CD4-positive, alpha-beta T cell (primary cell): Measurements from ENCODE around the gene ATG2B. TPM values are rescaled to one million over a fixed set of nuclear protein-coding genes. Genes with fewer than 3 reads are reported as not detected.

Experiments
- ATAC-seq: fragments of 200-7000 bp; cut with Tn5 transposase; one replicate; pipeline ENCODE4 v1.10.0; 2022; ENCODE audit warnings: mild to moderate bottlenecking; ENCODE audit not compliant: poor library complexity
- CTCF ChIA-PET: fragments of 350-600 bp; sonication (Branson Sonifier 250); formaldehyde crosslinking; loops from one replicate; lab custom pipeline; 2021; ENCODE audit warnings: antibody characterized with exemption, inconsistent platforms; lab: Charles Lee
- POLR2A ChIA-PET: fragments of 350-600 bp; sonication (Branson Sonifier 250); formaldehyde crosslinking; loops from one replicate; lab custom pipeline; 2021; ENCODE audit warnings: antibody characterized with exemption, inconsistent platforms; lab: Charles Lee
- DNase-seq, 14 experiments: peaks; one replicate each; pipeline ENCODE4 v3.0.0-alpha.2; 2013 to 2020; ENCODE audit warnings: mixed read lengths in 2 of 14
- H3K27ac ChIP-seq, 2 donors: one replicate each; pipeline versions ENCODE4 v1.5.1 to v1.7.0; 2013; ENCODE audit warnings: low read length in 2 of 2, low read depth in 1 of 2, mild to moderate bottlenecking in 1 of 2
- H3K27me3 ChIP-seq, 2 experiments: 1 replicate in 1 of 2; 2 replicates in 1 of 2; pipeline versions ENCODE4 v1.6.1 to v1.7.0; 2013; ENCODE audit warnings: low read length in 2 of 2, control low read depth in 1 of 2, mild to moderate bottlenecking in 1 of 2, moderate library complexity in 1 of 2; ENCODE audit not compliant: insufficient read depth in 2 of 2, control insufficient read depth in 1 of 2
- H3K36me3 ChIP-seq: one replicate; pipeline ENCODE4 v1.6.1; 2013; ENCODE audit warnings: low read length, control low read depth; ENCODE audit not compliant: insufficient read depth
- H3K4me1 ChIP-seq: one replicate; pipeline ENCODE4 v1.6.1; 2013; ENCODE audit warnings: low read length, control low read depth; ENCODE audit not compliant: insufficient read depth
- H3K4me3 ChIP-seq: one replicate; pipeline ENCODE4 v1.5.1; 2013; ENCODE audit warnings: mild to moderate bottlenecking, low read length, moderate library complexity
- H3K9me3 ChIP-seq, 2 experiments: 1 replicate in 1 of 2; 2 replicates in 1 of 2; pipeline versions ENCODE4 v1.6.1 to v1.7.0; 2013; ENCODE audit warnings: low read length in 2 of 2, mild to moderate bottlenecking in 2 of 2, control low read depth in 1 of 2, moderate library complexity in 1 of 2; ENCODE audit not compliant: control insufficient read depth in 1 of 2, insufficient read depth in 1 of 2
- H3K27ac Mint-ChIP-seq: one replicate; pipeline ENCODE4 v1.8.0; 2020; ENCODE audit warnings: mixed read lengths
- H3K27me3 Mint-ChIP-seq: one replicate; pipeline ENCODE4 v1.8.0; 2021; ENCODE audit warnings: mixed read lengths
- H3K36me3 Mint-ChIP-seq: one replicate; pipeline ENCODE4 v1.8.0; 2021; ENCODE audit warnings: low read depth, mixed read lengths
- H3K4me1 Mint-ChIP-seq: one replicate; pipeline ENCODE4 v1.8.0; 2021; ENCODE audit warnings: low read depth, mixed read lengths
- H3K4me3 Mint-ChIP-seq: one replicate; pipeline ENCODE4 v1.8.0; 2020; ENCODE audit warnings: mild to moderate bottlenecking, mixed read lengths
- H3K9me3 Mint-ChIP-seq: one replicate; pipeline ENCODE4 v1.8.0; 2020; ENCODE audit warnings: mixed read lengths
- intact Hi-C, 2 experiments: fragments of 100-400 bp; cut with DNase I in 1 of 2; cut with micrococcal nuclease in 1 of 2; formaldehyde crosslinking; loops; one replicate each; pipeline versions ENCODE4 v1.15.1 to v1.9.0; 2023 to 2025; cut with DNase I, micrococcal nuclease
- total RNA-seq, 174 experiments: library from RNA in 2 of 174; stranded (reverse) in 2 of 174; gene quantifications; one replicate each; pipeline ENCODE4 v1.2.3 and lab custom pipeline; 2021 to 2026
- TF ChIP-seq, protein P1 (sequence below): fragments of 200-600 bp; IDR thresholded peaks from one replicate; pipeline ENCODE4 v1.8.0; 2022; ENCODE audit warnings: antibody characterized with exemption, mild to moderate bottlenecking

Gene ATG2B
- total RNA-seq, 2 experiments from 2014 or later, result 20.1 to 20.2 TPM

- no peaks in the 10 kb centered on the region for H3K9me3 Mint-ChIP-seq
- H3K27me3 ChIP-seq, result no peaks in the 10 kb centered on the region
- TF ChIP-seq, protein P1, sequence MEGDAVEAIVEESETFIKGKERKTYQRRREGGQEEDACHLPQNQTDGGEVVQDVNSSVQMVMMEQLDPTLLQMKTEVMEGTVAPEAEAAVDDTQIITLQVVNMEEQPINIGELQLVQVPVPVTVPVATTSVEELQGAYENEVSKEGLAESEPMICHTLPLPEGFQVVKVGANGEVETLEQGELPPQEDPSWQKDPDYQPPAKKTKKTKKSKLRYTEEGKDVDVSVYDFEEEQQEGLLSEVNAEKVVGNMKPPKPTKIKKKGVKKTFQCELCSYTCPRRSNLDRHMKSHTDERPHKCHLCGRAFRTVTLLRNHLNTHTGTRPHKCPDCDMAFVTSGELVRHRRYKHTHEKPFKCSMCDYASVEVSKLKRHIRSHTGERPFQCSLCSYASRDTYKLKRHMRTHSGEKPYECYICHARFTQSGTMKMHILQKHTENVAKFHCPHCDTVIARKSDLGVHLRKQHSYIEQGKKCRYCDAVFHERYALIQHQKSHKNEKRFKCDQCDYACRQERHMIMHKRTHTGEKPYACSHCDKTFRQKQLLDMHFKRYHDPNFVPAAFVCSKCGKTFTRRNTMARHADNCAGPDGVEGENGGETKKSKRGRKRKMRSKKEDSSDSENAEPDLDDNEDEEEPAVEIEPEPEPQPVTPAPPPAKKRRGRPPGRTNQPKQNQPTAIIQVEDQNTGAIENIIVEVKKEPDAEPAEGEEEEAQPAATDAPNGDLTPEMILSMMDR, result no peak
- no peaks in the 10 kb centered on the region for H3K9me3 ChIP-seq
- H3K27me3 Mint-ChIP-seq, result no peaks in the 10 kb centered on the region
- peaks cover 54% of the 10 kb centered on the region for H3K36me3 ChIP-seq
- H3K4me3 ChIP-seq, result no peak overlapping the region
- H3K27ac ChIP-seq, result no peak overlapping the region
- H3K4me1 ChIP-seq, result no peaks in the 10 kb centered on the region
- CTCF ChIA-PET, result interaction anchor here (1.0 kb wide), 1 partner anchor 185 kb away, joined by 3 read pairs; no protein-coding TSS in a partner anchor
- H3K4me1 Mint-ChIP-seq, result no peaks in the 10 kb centered on the region
- ATAC-seq, result no peak
- POLR2A ChIA-PET, result no interaction called here
- H3K4me3 Mint-ChIP-seq, result no peak overlapping the region
- intact Hi-C loops, result no loop called here
- no peak overlapping the region for H3K27ac Mint-ChIP-seq
- H3K36me3 Mint-ChIP-seq, result peaks cover 84% of the 10 kb centered on the region
- DNase-seq, result no peak
Measured at GRCh38 chr14:96286251-96286650, 76.9 kb downstream of the ATG2B start.

- Mint-ChIP-seq H3K9me3 (no peaks in the 10 kb centered on the region), H3K4me3 (no peak overlapping the region), H3K36me3 (peaks cover 79% of the 10 kb centered on the region), H3K27ac (no peak overlapping the region), H3K27me3 (no peaks in the 10 kb centered on the region), H3K4me1 (no peaks in the 10 kb centered on the region)
- TF ChIP-seq, protein P1, result no peak
- Histone ChIP-seq H3K36me3 (peaks cover 49% of the 10 kb centered on the region), H3K27ac (no peak overlapping the region), H3K27me3 (no peaks in the 10 kb centered on the region), H3K4me1 (no peaks in the 10 kb centered on the region), H3K9me3 (no peaks in the 10 kb centered on the region), H3K4me3 (no peak overlapping the region)
- ChIA-PET CTCF (interaction anchor here (1.0 kb wide), 1 partner anchor 185 kb away, joined by 3 read pairs; no protein-coding TSS in a partner anchor), POLR2A (interaction anchor here (1.0 kb wide), 1 partner anchor 185 kb away, joined by 3 read pairs; no protein-coding TSS in a partner anchor)
- intact Hi-C loops, result no loop called here
- ATAC-seq (no peak), DNase-seq (no peak)
Measured at GRCh38 chr14:96285667-96286066, 77.5 kb downstream of the ATG2B start.

- H3K27ac Mint-ChIP-seq, result no peak overlapping the region
- TF ChIP-seq, protein P1, result no peak
- no peaks in the 10 kb centered on the region for H3K4me1 Mint-ChIP-seq
- no peaks in the 10 kb centered on the region for H3K27me3 Mint-ChIP-seq
- POLR2A ChIA-PET, result no interaction called here
- no peaks in the 10 kb centered on the region for H3K9me3 Mint-ChIP-seq
- intact Hi-C loops, result no loop called here
- peaks cover 0 to 2% of the 10 kb centered on the region in 2 experiments for H3K9me3 ChIP-seq
- CTCF ChIA-PET, result interaction anchor here (0.6 kb wide), 1 partner anchor 9 kb away, joined by 3 read pairs; no protein-coding TSS in a partner anchor
- no peaks in the 10 kb centered on the region for H3K27me3 ChIP-seq
- peaks cover 37% of the 10 kb centered on the region for H3K36me3 ChIP-seq
- ATAC-seq (no peak), DNase-seq (no peak)
- no peak overlapping the region for H3K27ac ChIP-seq
- H3K4me3 ChIP-seq, result no peak overlapping the region
- no peaks in the 10 kb centered on the region for H3K4me1 ChIP-seq
- no peak overlapping the region for H3K4me3 Mint-ChIP-seq
- peaks cover 67% of the 10 kb centered on the region for H3K36me3 Mint-ChIP-seq
Measured at GRCh38 chr14:96284430-96284829, 78.7 kb downstream of the ATG2B start.
